ENCODE results near the gene ERH. TPM values are rescaled to one million over a fixed set of nuclear protein-coding genes. Genes with fewer than 3 reads are reported as not detected.
"Not testable (repeated sequence)": the region's sequence is repeated elsewhere in the genome, so short reads cannot be mapped to it uniquely, and the experiment has no call there.

ERH gene
- total RNA-seq, 3 donors from 2014 or later (not counting 1 experiment from before 2014, with no cell fraction given): 103 to 120 (median 113) TPM

DNA sequence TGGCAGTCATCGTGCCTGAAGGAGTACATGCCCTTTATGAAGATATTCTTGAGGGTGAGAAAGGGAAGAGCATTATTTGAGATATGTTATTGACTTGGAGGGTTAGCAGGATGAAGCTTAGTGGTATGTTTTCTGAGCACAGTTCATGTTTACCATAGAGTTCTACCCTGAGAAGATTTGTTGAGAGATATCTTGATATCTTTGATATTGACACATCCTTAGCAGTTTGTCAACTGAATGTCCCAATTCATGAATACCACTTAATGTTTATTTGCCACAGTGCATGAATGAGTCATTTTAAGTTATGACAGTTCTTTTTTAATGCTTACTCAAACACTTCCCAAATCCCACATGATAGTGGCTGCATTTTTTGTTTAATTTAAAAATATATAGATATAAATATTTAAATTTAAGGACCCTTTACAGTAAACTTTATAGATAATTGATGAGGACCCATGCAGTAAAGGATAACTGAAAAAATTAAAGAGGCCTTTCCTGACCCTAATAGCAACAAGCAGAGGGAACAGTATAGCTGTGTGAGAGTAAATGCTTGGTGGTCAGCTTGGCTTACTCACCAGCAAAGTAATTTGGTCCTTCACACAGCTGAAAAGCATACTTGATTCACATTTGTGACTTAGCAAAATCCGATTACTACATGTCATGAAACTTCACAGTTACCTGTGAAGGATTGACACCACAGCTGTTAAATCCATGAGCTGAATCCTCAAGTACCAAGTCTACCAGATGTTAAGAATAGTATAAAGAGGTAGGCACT lies 26.2 kb upstream of the ERH start:
- ATAC-seq (no peak), DNase-seq (no peak)
- Histone ChIP-seq H3K36me3 (ENCODE audit: control insufficient read depth, insufficient read depth, low read length) (peaks cover 23% of the 10 kb centered on the region), H3K4me1 (ENCODE audit: control insufficient read depth, insufficient read depth, low read length) (no peaks in the 10 kb centered on the region), H3K27ac (ENCODE audit: low read length) (no peak overlapping the region), H3K4me3 (ENCODE audit: low read length) (no peak overlapping the region), H3K27me3 (ENCODE audit: control insufficient read depth, insufficient read depth, low read length) (no peaks in the 10 kb centered on the region), H3K9me3 (ENCODE audit: control insufficient read depth, insufficient read depth, low read length) (no peaks in the 10 kb centered on the region)
- H3K36me3 Mint-ChIP-seq: peaks cover 6% of the 10 kb centered on the region
- H3K9me3 Mint-ChIP-seq: no peaks in the 10 kb centered on the region
- no peaks in the 10 kb centered on the region for H3K27me3 Mint-ChIP-seq (ENCODE audit: low read depth in 2 of 2)
- intact Hi-C loops (cut with micrococcal nuclease): no loop called here
- WGBS (ENCODE audit: insufficient coverage): 100% methylated on average over 2 of the region's 2 CpGs
- TF ChIP-seq, protein P1, sequence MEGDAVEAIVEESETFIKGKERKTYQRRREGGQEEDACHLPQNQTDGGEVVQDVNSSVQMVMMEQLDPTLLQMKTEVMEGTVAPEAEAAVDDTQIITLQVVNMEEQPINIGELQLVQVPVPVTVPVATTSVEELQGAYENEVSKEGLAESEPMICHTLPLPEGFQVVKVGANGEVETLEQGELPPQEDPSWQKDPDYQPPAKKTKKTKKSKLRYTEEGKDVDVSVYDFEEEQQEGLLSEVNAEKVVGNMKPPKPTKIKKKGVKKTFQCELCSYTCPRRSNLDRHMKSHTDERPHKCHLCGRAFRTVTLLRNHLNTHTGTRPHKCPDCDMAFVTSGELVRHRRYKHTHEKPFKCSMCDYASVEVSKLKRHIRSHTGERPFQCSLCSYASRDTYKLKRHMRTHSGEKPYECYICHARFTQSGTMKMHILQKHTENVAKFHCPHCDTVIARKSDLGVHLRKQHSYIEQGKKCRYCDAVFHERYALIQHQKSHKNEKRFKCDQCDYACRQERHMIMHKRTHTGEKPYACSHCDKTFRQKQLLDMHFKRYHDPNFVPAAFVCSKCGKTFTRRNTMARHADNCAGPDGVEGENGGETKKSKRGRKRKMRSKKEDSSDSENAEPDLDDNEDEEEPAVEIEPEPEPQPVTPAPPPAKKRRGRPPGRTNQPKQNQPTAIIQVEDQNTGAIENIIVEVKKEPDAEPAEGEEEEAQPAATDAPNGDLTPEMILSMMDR (IDR thresholded peaks at IDR 0.05): no peak
- peaks cover 20 to 27% of the 10 kb centered on the region in 2 donors for H3K4me1 Mint-ChIP-seq
- no peak overlapping the region for H3K4me3 Mint-ChIP-seq
- H3K27ac Mint-ChIP-seq: no peak overlapping the region

DNA sequence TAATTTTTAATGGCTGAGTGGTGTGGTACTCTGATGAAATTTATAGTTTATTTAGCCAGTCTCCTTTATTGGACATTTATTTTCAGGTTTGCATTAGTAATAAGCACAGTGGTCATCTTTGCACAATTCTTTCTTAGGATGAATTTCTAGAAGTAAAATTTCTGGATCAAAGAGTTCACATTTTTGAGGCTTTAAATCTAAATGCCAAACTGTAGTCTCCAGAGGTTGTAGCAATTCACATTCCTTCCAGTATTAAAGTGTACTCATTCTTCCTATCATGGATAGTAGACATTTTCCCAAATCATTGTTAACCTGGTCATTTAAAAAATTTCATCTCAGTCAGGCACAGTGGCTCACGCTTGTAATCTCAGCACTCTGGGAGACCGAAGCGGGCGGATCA lies 25.2 kb upstream of the ERH start:
- peaks cover 6% of the 10 kb centered on the region for H3K36me3 Mint-ChIP-seq
- Histone ChIP-seq H3K27ac (ENCODE audit: low read length) (no peak overlapping the region), H3K36me3 (ENCODE audit: control insufficient read depth, insufficient read depth, low read length) (peaks cover 23% of the 10 kb centered on the region), H3K27me3 (ENCODE audit: control insufficient read depth, insufficient read depth, low read length) (no peaks in the 10 kb centered on the region), H3K4me1 (ENCODE audit: control insufficient read depth, insufficient read depth, low read length) (no peaks in the 10 kb centered on the region), H3K9me3 (ENCODE audit: control insufficient read depth, insufficient read depth, low read length) (no peaks in the 10 kb centered on the region), H3K4me3 (ENCODE audit: low read length) (no peak overlapping the region)
- TF ChIP-seq, protein P1 (IDR thresholded peaks at IDR 0.05): no peak
- ATAC-seq (no peak), DNase-seq (no peak)
- intact Hi-C loops (cut with micrococcal nuclease): no loop called here
- peaks cover 30 to 35% of the 10 kb centered on the region in 2 donors for H3K4me1 Mint-ChIP-seq
- H3K27me3 Mint-ChIP-seq (ENCODE audit: low read depth in 2 of 2): no peaks in the 10 kb centered on the region
- 100% methylated on average over 4 of the region's 4 CpGs for WGBS (ENCODE audit: insufficient coverage)
- H3K4me3 Mint-ChIP-seq: no peak overlapping the region
- H3K27ac Mint-ChIP-seq: no peak overlapping the region
- no peaks in the 10 kb centered on the region for H3K9me3 Mint-ChIP-seq

DNA sequence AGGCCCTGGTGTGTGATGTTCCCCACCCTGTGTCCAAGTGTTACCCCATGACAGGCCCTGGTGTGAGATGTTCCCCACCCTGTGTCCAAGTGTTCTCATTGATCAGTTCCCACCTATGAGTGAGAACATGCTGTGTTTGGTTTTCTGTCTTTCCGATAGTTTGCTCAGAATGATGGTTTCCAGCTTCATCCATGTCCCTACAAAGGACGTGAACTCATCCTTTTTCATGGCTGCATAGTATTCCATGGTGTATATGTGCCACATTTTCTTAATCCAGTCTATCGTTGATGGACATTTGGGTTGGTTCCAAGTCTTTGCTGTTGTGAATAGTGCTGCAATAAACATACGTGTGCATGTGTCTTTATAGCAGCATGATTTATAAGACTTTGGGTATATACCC lies 18.0 kb upstream of the ERH start:
- H3K36me3 Mint-ChIP-seq; DNase-seq; H3K4me3 ChIP-seq (ENCODE audit: low read length); ATAC-seq; H3K4me1 ChIP-seq (ENCODE audit: control insufficient read depth, insufficient read depth, low read length); H3K4me3 Mint-ChIP-seq; intact Hi-C loops (cut with micrococcal nuclease); H3K27me3 Mint-ChIP-seq (ENCODE audit: low read depth in 2 of 2); H3K9me3 ChIP-seq (ENCODE audit: control insufficient read depth, insufficient read depth, low read length); H3K27ac Mint-ChIP-seq; H3K9me3 Mint-ChIP-seq; H3K27ac ChIP-seq (ENCODE audit: low read length); H3K27me3 ChIP-seq (ENCODE audit: control insufficient read depth, insufficient read depth, low read length); H3K36me3 ChIP-seq (ENCODE audit: control insufficient read depth, insufficient read depth, low read length): not testable (repeated sequence)
- peaks cover 39 to 50% of the 10 kb centered on the region in 2 donors for H3K4me1 Mint-ChIP-seq
- WGBS (ENCODE audit: insufficient coverage): 88% methylated on average over 1 of the region's 4 CpGs

DNA sequence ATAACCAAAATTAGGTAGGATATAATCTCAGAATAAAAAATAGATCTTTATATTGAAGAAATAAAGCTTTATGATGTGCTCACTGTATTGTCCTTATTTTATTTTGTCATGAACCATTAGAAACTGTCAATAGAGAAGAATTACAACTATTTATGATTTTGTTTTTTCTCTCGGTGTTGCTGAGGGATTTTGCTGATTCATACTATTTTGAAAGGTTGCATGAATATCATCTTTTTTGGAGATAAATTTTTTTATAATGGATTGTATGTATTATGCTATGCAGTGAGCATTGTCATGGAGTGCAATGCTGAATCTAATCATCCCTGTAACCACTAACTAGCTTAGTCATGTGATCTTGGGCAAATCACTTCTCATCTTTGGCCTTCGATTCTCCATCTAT lies 15.4 kb upstream of the ERH start:
- TF ChIP-seq, protein P1 (IDR thresholded peaks at IDR 0.05): no peak
- Mint-ChIP-seq H3K36me3 (no peaks in the 10 kb centered on the region), H3K9me3 (no peaks in the 10 kb centered on the region), H3K4me1 (peaks cover 15 to 24% of the 10 kb centered on the region in 2 donors), H3K27ac (no peak overlapping the region), H3K4me3 (no peak overlapping the region), H3K27me3 (ENCODE audit: low read depth in 2 of 2) (no peaks in the 10 kb centered on the region)
- no peak for DNase-seq
- no peaks in the 10 kb centered on the region for H3K36me3 ChIP-seq (ENCODE audit: control insufficient read depth, insufficient read depth, low read length)
- no peak overlapping the region for H3K4me3 ChIP-seq (ENCODE audit: low read length)
- no peaks in the 10 kb centered on the region for H3K27me3 ChIP-seq (ENCODE audit: control insufficient read depth, insufficient read depth, low read length)
- no peak for ATAC-seq
- H3K27ac ChIP-seq (ENCODE audit: low read length): no peak overlapping the region
- no peaks in the 10 kb centered on the region for H3K9me3 ChIP-seq (ENCODE audit: control insufficient read depth, insufficient read depth, low read length)
- intact Hi-C loops (cut with micrococcal nuclease): no loop called here
- WGBS (ENCODE audit: insufficient coverage): no CpG with 5 or more reads among the region's 2 CpGs
- H3K4me1 ChIP-seq (ENCODE audit: control insufficient read depth, insufficient read depth, low read length): no peaks in the 10 kb centered on the region
